HL-60/S4 treated with phorbol 12-myristate 13-acetate at 8.2 ng/mL for 4 days and 3 days (cell line): ENCODE measurements around the gene KIDINS220.

Source experiments
- in situ Hi-C: fragments of 300-500 bp; cut with MboI; formaldehyde crosslinking; loops from 2 replicates; pipeline ENCODE4 v1.15.0; 2022; ENCODE audit warnings: low sequenced_read_pairs

The KIDINS220 gene

GRCh38 chr2:8851811-8852560 is 14.6 kb upstream of the KIDINS220 start:
- in situ Hi-C loops = no loop called here

DNA sequence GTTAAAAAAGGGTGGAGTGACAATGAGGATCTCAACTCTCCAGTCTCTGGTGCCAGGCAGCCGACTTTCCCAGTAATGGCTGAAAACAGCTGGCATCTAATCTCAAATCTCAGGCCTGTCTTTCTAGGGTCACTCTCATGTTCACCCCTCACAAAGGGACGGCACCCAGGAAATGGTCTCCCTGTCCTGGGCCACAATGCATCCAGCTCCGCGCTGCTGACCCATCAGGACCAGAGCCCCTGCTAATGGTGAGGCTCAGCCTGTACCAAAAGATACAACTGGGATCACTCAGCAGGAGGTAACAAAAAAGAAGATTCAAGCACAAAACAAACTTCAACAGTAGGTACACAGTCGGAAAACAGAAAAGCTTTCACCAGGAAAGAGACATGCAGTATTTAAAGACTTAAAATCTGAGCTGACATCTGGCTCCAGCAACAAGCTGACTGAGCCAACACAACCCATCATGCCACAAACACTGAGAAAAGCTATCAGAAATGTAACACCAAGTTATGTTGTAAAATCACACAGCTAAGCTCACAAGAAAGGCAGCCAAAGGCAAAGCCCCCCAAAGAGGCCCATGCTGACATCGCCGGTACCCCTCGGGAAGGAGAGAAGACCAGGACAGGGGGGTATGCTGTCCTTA is 13.6 kb upstream of the KIDINS220 start:
- in situ Hi-C loops = no loop called here

- in situ Hi-C loops = no loop called here
Measured at GRCh38 chr2:8849327-8849726, 11.9 kb upstream of the KIDINS220 start.

GRCh38 chr2:8848328-8849100 is 11.1 kb upstream of the KIDINS220 start:
- in situ Hi-C loops = no loop called here

GRCh38 chr2:8847400-8847799 is 10.0 kb upstream of the KIDINS220 start:
- in situ Hi-C loops = no loop called here

- in situ Hi-C loops = no loop called here
Measured at GRCh38 chr2:8841932-8842331, 4.5 kb upstream of the KIDINS220 start.

DNA sequence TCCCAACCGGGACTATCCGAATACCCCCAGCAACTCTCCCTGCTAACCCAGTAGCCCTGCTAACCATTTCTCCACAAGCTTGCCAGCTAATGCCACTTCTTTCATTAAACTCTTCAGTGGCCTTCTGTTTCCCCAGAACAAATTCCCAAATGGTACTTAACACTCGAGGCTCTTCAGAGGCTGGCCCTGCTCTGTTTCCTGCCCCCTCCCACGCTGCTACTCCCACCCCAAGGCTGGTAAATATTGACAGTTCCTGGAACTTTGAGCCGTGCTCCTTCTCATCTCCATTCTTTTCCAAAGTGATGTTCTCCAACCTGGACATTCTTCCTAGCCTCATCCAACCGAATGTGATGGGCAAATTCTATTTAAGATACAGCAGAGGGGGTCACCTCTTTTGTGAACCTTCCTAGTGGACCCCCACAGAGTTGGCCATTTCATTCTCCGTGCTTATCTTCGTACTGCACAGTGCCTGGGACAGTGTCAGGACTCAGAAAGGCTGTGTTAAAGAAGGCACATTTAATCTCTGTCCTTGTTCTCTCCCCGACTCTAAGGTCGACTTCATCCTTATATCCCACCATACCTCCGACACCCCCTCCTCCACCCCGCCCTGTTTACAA is 3.2 kb upstream of the KIDINS220 start:
- in situ Hi-C loops = no loop called here

- in situ Hi-C loops = no loop called here
Measured at GRCh38 chr2:8839189-8839965, 2.0 kb upstream of the KIDINS220 start.

DNA sequence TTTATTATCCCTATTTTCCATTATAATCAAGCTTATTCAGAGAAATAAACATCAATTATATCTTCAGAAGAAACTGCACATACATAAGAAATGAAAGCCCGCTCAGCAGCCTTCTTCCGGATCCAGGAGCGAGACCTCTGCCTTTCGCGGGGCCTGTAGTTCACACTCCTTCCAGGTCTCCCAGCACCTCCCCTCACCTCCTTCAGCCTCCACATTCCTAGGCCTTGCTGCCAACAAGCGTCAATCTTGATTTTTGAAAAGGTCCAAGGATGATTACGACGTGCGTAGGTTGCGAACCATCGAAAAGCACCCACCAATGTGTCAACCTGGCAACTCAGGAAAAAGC is 355 bp upstream of the KIDINS220 start:
- in situ Hi-C loops = no loop called here

DNA sequence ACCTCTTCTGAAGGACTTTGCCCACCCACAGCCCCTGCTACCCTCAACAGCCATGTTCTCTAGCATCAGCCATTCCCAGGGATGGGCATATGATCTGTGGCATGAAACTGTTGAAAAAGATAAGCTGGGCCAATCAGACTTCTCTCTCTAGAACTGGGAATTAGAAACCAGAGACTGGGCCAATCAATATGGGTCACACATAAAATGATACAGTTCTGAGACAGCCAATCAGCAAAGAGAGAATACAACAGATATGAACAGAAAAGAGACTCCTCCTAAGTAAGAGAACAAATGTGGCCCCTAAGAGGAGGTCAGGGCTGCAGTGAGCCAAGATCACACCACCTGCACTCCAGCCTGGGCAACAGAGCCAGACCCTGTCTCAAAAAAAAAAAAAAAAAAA is 2.1 kb downstream of the KIDINS220 start:
- in situ Hi-C loops = no loop called here

DNA sequence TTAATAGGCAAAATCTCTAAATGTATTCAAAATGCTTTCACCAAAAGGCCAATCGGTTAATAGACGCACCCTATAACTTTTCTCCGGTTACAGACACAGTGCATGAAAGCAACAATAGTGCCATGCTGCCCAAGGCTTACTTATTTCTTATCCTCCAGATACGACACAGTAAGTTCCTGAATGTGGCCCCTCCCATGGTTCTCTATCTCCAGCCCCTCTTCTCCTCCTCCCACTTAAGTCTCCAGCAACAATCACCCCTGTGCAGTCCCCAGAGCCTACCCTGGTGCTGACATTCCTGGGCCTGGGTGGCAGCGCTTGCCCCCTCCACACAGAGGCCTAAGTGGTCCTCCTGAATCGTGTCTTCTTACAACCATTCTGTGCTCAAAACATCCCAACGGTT is 3.6 kb downstream of the KIDINS220 start:
- in situ Hi-C loops = no loop called here

DNA sequence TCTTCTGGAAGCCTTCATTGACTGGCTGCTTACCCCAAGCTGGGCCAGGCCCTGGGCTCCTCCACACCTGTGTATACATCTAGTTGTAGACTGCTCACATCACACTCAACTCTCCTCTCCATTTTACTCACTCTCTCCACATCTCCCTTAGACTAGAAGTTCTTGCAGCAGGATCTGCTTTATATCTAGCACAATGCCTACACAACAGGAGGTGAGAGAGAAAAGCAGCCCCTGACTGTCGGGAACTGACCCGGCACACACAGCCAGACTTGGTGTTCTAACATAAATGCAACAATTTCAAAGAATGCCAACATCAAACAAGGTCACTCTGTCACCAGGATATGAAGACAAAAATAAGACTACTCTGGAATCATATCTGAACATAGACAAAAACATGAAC is 5.9 kb downstream of the KIDINS220 start:
- in situ Hi-C loops = no loop called here

DNA sequence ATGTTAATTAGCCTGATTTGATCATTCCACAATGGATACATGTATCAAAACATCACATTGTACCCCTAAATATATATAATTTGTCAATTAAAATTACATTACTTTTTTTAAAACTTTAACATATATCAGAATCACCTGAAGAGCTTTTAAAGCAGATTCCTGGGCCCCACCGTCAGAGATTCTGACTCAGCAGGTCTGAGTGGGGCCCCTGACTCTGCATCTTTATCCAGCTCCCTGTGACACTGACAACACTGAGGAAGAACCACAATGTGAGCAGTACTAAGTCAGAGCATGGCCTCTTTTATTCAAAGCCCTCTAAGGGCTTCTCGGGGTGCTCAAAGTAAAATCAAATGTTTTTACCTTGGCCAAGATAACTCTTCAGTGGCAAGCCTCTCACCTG is 9.7 kb downstream of the KIDINS220 start:
- in situ Hi-C loops = no loop called here

DNA sequence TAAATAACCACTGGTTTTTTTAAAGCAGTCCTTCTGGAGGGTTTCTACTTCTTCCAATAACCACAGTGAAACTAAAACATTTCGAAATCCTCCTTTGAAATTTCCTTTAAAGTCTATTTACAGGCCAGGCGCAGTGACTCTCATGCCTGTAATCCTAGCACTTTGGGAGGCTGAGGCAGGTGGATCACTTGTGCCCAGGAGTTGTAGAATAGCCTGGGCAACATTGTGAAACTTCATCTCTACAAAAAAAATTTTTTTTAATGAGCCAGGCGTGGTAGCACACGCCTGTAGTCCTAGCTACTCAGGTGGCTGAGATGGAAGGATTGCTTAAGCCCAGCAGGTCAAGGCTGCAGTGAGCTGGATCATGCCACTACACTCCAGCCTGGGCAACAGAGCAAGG is 15.2 kb downstream of the KIDINS220 start:
- in situ Hi-C loops = no loop called here

DNA sequence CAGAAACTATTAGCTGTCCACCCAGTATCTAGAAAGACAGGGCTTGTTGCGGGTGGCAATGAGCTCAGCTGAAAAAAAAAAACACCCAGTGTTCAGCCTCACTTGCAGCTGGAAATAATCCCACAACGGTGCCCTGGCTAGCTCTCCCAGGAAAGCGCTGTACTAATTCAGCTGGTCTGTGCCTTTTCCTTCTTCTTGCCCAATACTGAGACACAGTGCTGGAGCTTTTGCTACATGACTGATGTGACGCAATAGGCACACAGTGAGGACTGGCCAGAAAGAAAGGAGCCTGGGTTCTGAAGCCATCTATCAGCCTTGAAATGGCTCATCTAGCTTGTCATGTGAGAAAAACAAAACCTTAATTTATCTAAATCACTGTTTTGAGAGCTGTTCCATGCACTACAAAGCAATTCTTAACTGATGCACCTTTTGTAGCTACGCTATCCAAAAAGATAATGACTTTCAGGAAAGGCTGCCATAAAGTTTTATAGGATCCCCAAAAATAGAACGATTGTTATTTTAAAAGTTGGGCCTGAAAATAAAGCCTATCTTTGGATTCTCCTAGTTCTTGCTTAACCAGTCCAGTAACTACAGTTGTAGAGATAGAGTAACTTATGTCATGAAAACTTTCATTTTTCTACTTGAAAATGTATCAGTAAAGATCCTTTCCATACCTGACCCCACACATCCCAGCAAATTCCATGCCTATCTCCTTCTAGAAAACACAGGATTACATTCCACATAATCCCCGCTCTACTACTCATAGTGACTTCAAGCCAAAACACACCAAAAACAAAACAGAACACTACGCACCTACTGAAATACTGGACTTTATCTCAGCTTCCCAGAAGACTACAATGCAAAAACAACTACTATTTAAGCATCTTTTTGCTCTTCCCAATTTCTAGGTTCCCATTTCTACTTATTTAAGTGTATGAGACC is 15.9 kb downstream of the KIDINS220 start:
- in situ Hi-C loops = no loop called here

DNA sequence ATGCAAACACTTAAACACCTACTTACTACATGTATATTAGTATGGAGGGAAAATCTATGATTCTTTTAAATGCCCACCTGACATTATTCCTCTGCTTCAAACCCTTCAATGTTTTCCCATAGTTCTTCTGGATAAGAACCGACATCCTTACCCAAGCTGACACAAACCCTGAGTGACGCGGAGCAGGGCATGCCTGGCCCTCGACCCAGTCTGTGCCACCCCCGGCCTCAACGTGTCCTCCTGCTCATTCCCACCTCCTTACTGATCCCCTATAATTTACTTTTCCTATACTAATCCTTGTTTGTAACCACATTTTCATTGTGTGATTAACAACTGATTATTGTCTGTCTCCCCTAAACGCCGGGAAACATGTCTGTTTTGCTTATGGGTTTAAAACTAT is 17.5 kb downstream of the KIDINS220 start:
- in situ Hi-C loops = no loop called here

DNA sequence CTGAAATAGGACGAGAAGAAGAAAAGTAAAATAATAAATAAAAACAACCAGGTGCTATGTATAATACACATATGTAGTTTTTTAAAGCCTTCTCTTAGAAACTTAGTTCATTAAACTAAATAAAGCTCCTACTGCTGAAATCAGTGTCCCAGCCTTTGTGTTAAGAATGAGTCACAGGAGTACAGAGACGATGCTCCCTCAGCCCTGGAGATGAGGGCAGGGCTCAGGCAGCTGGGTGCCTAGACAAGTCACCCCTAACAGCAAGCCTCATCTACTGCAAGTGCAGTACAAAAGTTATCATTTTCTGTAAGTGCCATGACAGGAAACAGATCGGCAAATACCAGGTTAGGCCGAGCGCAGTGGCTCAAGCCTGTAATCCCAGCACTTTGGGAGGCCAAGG is 18.2 kb downstream of the KIDINS220 start:
- in situ Hi-C loops = no loop called here

DNA sequence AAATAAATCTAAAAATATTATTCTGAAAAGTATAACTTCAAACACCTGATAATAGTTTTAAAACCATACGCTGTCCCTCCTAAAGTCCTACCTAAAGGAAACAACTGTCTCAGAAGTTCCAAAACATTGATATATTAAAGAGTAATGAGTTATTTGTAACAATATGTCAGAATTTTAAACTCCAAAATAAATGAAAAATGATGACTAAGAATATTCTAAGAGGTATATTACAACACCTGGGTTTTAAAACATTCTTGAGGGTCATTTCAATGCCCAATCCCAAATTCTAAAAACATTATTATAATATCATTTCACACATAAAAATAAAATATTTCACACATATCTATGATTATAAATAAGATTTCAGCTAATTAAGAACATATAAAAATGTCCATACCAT is 20.2 kb downstream of the KIDINS220 start:
- in situ Hi-C loops = no loop called here

DNA sequence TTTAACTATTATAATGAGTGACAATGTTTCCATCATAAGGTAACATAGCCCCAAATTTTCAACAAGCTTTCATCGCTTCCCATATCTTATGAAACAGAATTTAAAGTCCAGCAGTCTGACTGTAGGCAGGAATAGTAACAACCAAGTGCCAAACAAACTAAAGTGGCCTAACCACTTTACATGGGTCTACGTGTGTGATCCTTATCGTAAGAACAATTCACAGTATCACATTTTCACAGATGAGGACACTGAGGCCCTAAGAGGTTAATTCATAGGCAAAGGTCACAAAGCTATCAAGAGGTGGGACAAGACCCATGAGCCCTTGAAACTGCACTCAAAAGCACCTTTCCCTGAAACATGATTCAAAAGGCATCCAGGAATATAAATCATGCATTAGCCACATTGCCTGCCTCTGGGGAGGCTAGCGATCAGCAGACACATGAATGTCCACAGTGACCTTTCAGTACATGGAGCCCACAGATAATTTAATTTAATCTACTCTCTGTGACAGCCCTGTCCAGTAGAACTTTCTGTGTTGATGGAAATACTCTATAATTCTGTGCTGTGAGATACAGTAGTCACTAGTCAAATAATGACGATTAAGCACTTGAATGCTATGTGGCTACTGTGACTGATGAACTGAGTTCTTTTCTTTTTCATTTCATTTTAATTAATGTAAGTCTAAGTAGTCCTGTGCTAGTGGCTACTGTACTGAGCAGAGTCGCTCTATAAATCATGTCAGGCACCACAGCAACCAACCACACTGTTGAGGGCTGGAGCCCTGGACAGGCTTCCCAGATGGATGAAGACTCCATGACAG is 30.3 kb downstream of the KIDINS220 start:
- in situ Hi-C loops = no loop called here
